ENCODE data around the gene GRHL1.

GRHL1 gene

GRCh38 chr2:9972621-9973479, 21.4 kb downstream of the GRHL1 start:
- no peak for DNase-seq (ENCODE audit: low read depth)

- DNase-seq (ENCODE audit: low read depth) = no peak
Observed at GRCh38 chr2:9973690-9974089, 22.2 kb downstream of the GRHL1 start.

- no peak for DNase-seq (ENCODE audit: low read depth)
Observed at GRCh38 chr2:9974343-9974742, 22.9 kb downstream of the GRHL1 start.

- no peak for DNase-seq (ENCODE audit: low read depth)
Observed at GRCh38 chr2:9975328-9975727, 23.8 kb downstream of the GRHL1 start.

- peak; percentile 95 for DNase-seq (ENCODE audit: low read depth)
Observed at GRCh38 chr2:9975805-9976447, 24.4 kb downstream of the GRHL1 start.

GRCh38 chr2:9979977-9980376, 28.5 kb downstream of the GRHL1 start:
- DNase-seq (ENCODE audit: low read depth) = no peak

GRCh38 chr2:9980520-9980919, 29.0 kb downstream of the GRHL1 start:
- no peak for DNase-seq (ENCODE audit: low read depth)

GRCh38 chr2:9981655-9982054, 30.2 kb downstream of the GRHL1 start:
- no peak for DNase-seq (ENCODE audit: low read depth)

GRCh38 chr2:9982248-9982647, 30.8 kb downstream of the GRHL1 start:
- DNase-seq (ENCODE audit: low read depth) = peak; percentile 82

- DNase-seq (ENCODE audit: low read depth) = no peak
Observed at GRCh38 chr2:9982891-9983290, 31.4 kb downstream of the GRHL1 start.

- no peak for DNase-seq (ENCODE audit: low read depth)
Observed at GRCh38 chr2:9983401-9984216, 32.1 kb downstream of the GRHL1 start.

- no peak for DNase-seq (ENCODE audit: low read depth)
Observed at GRCh38 chr2:9984217-9984739, 32.8 kb downstream of the GRHL1 start.

- no peak for DNase-seq (ENCODE audit: low read depth)
Observed at GRCh38 chr2:9984871-9985480, 33.5 kb downstream of the GRHL1 start.

- no peak for DNase-seq (ENCODE audit: low read depth)
Observed at GRCh38 chr2:9985531-9986328, 34.2 kb downstream of the GRHL1 start.

- no peak for DNase-seq (ENCODE audit: low read depth)
Observed at GRCh38 chr2:9988320-9988719, 36.8 kb downstream of the GRHL1 start.

GRCh38 chr2:9990736-9991135, 39.2 kb downstream of the GRHL1 start:
- DNase-seq (ENCODE audit: low read depth) = no peak

GRCh38 chr2:9991221-9991620, 39.7 kb downstream of the GRHL1 start:
- DNase-seq (ENCODE audit: low read depth) = no peak

- no peak for DNase-seq (ENCODE audit: low read depth)
Observed at GRCh38 chr2:9991829-9992273, 40.4 kb downstream of the GRHL1 start.

- no peak for DNase-seq (ENCODE audit: low read depth)
Observed at GRCh38 chr2:9992427-9993187, 41.1 kb downstream of the GRHL1 start.

GRCh38 chr2:9993488-9994165, 42.1 kb downstream of the GRHL1 start:
- DNase-seq (ENCODE audit: low read depth) = peak; percentile 22
